ENCODE measurements around the gene TM4SF18.
"Not testable (repeated sequence)": the region's sequence is repeated elsewhere in the genome, so short reads cannot be mapped to it uniquely, and the experiment has no call there.

The TM4SF18 gene

DNA sequence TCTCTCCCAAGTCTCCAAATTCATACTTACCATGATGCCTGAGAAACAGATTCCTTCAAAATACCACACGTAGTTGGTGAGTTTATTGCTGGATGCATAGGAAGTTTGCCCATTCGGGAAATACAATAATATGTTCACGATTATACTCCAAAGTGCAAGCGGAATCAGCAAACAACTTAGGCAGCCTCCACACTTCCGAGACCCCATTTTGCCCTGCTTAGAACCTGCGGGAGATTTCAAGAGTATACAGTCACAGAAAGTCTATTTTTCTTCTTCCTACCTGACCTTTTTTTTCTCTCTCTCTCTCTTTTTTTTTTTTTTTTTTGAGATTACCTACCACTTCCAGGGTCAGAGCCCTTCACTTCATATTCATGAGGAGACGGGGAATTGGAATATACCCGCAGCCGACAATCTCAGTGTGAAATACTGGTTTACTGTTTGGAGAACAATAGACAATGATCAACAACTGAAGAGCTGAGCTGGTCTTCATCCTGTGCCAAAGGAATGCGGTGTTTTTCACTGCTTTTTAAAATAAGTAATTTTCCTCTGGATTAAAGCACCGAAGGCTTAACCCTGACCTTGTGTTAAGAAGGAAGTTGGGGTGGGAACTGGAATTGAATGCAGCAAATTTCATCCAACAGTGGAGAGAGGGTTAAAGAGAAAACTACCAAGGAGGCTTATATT lies at the start of gene TM4SF18:
Gene TM4SF18 (minus strand): TSS at position 461 of the 684 bp plus-strand sequence. CDS start 254 bp downstream, at position 207.
- no peak for DNase-seq (ENCODE audit: low read depth)

DNA sequence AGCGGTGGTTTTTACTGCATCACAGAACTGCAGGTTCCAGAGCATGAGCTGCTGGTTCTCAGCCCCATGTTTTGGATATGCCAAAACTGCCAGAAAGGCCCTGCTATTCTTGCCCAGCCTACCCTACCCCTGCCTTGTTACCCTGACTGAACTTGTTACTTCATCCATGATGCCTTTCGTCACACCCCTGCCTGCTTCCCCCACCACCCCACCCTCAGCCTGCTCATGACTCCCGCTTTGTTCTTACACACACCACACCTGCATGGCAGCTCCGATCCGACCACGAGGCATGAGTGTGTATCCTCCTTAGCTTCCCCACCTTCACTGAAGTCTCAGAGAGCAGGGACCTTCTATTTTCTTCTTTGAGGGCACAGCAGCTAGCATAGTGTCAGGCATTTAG lies 49.1 kb upstream of the TM4SF18 start:
- DNase-seq (ENCODE audit: low read depth): no peak

DNA sequence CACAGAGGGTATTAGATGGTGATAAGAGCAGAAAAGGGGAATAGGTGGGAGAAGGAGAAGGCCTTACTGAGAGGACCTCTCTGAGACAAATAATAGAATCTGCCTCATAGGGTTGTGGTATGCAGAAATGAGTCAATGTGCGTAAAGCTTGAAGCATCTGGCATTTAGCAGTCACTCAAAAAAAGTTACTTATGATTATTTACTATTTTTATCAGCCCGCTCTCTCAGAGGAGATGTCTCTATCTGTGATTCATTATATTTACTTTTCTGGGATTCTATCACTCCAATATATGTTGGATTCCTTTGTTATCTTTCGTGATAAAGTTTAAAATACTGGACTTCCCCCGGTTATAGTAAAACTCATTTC lies 48.6 kb upstream of the TM4SF18 start:
- DNase-seq (ENCODE audit: low read depth): no peak

DNA sequence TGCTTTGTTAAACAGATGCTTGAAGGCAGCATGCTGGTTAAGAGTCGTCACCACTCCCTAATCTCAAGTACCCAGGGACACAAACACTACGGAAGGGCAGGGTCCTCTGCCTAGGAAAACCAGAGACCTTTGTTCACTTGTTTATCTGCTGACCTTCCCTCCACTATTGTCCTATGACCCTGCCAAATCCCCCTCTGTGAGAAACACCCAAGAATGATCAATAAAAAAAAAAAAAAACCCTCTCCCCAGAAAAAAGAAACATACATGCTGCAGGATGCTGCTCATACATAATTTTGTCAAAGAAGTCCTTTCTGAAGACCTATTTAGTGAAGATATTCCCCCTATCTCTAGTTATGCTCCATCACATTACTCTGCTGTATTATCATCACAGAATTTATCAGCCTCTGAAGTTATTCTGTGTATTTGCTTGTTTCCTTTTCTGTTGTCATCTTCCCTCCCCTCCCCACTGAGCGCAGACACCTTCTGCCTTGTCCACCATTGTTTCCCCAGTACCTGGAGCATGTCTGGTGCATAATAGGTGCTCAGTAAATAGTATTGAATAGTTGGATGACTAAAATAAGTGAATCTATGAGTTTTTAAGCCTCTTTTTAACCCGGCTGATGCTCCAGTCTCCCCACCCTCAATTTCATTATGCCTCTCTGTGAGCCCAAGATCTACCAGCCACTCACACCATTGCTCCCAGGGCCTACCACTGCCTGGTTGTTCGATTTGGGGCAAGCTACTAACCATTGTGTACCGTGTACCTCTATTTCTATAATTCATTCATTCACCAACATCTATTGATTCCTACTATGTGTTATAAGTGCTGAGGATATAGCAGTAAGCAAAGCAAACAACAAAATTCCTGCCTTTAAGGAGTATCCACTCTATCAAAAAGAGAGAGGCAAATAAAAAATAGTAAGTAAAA lies 48.0 kb upstream of the TM4SF18 start:
- no peak for DNase-seq (ENCODE audit: low read depth)

GRCh38 chr3:149380220-149380619 lies 46.8 kb upstream of the TM4SF18 start:
- DNase-seq (ENCODE audit: low read depth): not testable (repeated sequence)

GRCh38 chr3:149378478-149379309 lies 45.3 kb upstream of the TM4SF18 start:
- no peak for DNase-seq (ENCODE audit: low read depth)

DNA sequence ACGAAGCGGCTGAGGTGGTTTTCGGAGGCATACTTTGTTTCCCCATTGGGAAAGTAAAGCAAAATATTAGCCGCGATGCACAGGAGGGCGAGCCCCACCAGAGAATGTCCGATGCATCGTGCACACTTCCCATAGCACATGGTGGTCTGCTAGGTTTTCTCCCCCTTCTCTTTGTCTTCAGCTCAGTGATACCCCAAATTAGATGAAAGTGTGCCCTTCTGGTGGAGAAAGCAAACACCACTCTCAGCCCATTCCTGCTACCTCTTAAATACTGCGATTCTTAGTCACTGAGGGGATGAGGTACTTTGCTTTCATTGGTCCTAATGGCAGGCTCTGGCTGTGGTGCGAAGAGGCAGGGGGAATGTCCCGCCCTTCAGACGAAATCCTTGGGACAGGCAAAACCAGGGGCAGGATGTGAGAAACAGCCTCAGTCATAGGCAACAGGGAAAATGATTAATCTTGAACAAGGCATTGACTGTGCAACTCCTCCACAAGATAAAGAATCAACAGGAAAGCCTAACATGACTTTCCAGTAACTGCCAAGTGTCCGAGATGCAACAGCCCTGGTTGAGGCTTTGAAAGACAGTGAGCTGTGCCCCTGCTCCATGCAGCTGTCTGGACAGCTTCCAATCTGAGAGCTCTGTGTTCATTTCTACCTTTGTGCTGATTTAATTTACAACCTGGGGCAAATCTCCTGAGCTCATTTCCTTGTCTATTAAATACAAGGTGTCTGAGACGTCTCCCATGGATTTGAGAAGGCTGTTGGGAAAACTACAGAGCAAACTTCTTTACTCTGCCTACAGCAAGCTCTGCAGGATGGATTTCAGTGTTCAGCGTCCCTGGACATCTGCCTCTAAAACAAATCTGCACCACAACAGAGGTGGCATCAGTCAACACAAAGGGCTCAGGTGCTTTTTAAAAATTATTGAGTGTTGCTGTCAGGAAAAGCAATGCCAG lies 44.2 kb upstream of the TM4SF18 start, which contains the start of gene TM4SF1:
Gene TM4SF1 (minus strand): TSS at position 242 of the 957 bp plus-strand sequence. CDS start 102 bp downstream, at position 140.
- no peak for DNase-seq (ENCODE audit: low read depth)

GRCh38 chr3:149376718-149377407 lies 43.4 kb upstream of the TM4SF18 start:
- no peak for DNase-seq (ENCODE audit: low read depth)

GRCh38 chr3:149375501-149376196 lies 42.2 kb upstream of the TM4SF18 start:
- DNase-seq (ENCODE audit: low read depth): no peak

DNA sequence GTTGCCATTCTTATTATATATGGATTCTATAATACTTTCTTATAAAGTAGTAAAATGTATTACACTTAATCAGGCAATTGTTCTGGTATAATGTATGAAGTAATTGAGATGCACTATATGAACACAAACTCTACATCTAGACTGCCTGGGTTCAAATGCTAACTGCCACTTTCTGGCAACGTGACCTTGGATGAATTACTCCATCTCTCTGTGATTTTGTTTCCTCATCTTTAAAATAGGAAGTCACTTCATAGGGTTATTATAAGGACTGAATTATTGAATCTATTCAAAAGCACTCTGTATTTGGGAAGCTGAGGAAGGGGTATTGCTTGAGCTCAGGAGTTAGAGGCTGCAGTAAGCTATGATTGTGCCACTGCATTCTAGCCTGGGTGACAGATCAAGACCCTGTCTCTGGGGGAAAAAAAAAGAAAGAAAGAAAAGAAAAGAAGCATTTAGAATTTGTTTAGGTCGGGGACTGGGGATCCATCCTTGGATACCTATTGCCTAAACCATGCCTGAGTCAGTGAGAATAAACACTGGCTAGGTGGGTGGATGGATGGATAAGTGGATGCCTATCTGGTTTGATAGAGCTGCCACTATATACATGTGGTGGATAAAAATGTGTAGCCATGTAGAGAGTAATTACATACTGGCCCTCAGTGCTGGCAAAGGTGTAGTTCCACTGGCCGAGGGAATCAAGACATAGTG lies 41.5 kb upstream of the TM4SF18 start:
- no peak for DNase-seq (ENCODE audit: low read depth)

DNA sequence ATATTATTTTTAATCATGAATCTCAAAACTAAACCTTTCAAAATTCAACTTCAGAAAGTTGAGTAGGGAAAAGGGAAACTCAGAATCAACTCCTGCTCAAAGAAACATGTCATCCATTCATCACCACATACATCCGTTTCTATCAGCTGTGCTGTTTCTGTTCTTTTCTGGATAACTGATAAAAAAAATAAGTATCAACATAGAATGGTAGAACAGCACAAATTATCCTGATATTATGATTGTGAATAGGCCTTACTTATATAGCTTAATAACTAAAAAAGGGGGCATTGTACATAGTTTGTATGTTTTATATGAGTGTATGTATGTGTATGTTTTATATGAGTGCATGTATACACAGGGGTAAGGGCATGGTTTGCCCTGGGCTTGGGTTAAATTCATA lies 41.0 kb upstream of the TM4SF18 start:
- DNase-seq (ENCODE audit: low read depth): no peak

DNA sequence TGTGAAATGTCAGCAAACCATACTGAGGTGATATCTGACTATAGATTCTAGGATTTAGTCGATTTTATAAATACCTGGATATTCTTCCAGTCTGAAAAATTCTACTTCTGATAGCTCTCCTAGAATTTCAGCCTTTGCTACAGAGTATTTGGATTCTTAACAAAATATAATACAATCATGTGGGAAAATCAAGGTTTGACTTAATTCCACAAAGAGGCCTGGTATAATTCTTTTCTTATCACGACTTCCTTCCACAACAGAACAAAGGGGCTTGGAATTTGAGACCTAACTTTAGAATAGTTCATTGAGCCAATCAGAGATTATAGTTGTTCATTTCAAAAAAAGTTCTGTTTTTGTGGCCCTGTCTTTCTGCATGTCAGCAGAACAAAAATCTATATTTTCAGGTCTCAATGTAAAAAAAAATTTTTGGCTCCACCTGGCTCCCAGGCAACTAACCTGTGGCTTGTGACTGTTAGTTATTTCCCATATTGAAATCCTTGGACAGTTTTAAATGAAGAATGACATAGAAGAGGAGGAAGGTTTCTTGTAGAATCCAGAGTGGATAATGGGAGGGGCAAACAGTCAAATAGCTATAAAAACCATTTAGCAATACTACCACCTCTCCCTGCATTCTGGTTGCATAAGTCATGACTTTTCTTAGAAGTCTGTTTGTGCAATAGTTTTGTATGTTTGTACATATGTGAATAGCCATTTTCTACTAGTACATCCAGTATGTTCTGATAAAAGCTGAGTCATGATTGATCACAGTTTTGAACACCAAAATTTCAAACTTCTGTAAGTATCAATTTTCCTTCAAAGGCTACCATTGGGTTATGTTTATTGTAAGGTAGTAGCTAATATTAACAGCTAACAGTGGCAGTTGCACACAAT lies 40.0 kb upstream of the TM4SF18 start:
- DNase-seq (ENCODE audit: low read depth): no peak

GRCh38 chr3:149371723-149372114 lies 38.3 kb upstream of the TM4SF18 start:
- no peak for DNase-seq (ENCODE audit: low read depth)

- no peak for DNase-seq (ENCODE audit: low read depth)
These were observed 37.7 kb upstream of the TM4SF18 start for GRCh38 chr3:149371001-149371722.

- no peak for DNase-seq (ENCODE audit: low read depth)
These were observed 36.8 kb upstream of the TM4SF18 start for GRCh38 chr3:149369991-149370866.
